CD4-positive, alpha-beta T cell treated with Interleukin-15 for 4 hours (primary cell): ENCODE data around the gene ROBO3.

ENCODE experiments used
- DNase-seq: peaks from one replicate; pipeline ENCODE4 v3.0.0-alpha.2; 2020; ENCODE audit warnings: low spot score

The ROBO3 gene

GRCh38 chr11:124891373-124891861, 26.2 kb downstream of the ROBO3 start:
- DNase-seq, result no peak

- no peak for DNase-seq
These were observed 26.9 kb downstream of the ROBO3 start for GRCh38 chr11:124892146-124892545.

DNA sequence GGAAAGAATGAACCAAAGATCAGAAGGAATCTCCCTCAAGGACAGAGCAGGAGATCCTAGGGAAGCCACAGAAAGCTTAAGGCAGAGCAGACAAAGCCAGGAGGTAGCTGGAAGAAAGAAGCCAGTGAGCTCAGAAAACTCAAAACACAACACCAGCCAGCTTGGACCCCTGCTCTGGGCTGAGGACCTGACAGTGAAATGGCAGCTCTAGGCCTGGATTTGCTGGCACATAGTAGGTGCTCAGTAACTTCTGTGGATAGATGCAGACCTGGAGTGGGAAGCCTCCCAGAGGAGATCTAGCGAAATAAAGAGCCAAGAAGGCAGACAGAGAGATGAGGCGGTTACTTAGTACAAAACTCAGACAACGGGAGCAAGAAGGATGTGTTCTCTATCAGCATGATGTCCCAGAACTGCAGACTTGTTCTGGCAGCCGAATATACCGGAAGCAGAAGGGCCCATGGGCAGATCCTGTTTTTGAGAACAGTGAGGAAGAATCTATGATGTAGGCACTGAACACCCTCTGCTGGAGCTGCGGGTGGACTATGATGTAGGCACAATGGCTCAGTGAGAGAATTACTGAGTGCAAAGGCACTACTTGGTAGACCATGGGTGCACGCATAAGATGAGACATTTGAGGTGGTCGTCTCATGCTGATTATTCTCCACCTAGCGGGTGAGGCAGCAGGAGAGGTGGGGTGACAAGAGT, 27.7 kb downstream of the ROBO3 start:
- no peak for DNase-seq

- no peak for DNase-seq
These were observed 28.7 kb downstream of the ROBO3 start for GRCh38 chr11:124893781-124894401.

DNA sequence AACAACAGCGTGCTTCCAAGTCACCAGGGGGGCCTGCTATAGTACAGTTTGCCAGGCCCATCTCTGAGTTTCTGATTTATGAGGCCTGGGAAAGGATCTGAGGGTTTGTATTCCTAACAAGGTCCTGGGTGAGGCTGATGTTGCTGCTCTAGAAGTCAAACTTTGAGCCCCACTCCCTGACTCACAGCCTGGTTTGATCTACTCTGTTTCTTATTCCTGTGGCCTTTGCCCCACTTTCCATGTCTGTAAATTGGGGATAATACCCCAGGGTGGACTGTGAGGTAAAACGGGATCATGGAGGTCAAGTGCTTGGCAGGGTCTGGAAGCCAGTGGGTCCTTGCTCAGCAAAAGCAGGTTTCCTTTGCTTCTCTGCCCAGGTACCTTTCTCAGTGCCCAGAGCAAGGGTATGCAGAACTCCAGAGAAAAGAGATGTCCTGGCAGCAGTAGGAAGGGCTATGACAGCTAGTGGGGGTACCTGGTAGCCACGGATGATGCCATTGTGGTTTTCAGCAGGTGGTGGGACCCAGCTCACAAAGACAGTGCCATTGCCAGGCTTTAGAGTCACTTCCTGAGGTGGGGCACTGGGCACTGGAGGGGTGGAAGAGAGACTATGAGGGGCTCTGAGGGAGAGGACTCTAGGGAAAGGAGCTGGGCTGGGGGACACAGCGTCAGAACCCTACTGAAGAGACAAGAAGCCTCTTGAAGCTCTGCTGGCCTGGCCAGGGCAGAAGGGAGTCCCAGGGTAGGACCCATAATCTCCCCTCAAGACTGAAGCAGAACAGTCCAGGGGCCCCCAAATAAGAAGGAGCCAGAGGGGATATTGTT, 29.6 kb downstream of the ROBO3 start:
- no peak for DNase-seq

DNA sequence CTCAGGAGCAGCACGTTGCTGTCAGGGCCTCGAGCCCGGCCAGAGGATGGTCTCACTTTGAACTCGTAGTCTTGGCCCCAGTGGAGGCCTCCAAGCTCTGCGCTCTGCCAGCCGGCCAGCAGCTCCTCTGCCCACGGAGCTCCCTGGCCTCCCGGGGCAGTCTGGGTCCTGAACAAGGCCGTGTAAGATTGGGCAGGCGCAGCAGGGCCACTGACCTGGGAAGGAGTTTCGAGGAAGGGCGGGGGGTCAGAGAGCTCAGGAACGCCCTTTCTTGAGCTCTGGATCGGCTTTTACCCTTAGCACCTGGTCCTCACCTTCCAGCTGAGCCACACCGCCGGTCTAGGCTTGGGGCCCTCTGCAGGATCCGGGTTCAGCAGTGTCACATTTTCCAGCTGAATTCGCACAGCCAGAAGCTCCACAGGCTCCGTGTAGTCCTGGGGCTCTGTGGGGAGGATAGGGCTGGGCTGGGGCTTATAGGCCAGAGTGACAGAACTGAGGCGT, 30.3 kb downstream of the ROBO3 start:
- no peak for DNase-seq

GRCh38 chr11:124896071-124896750, 31.0 kb downstream of the ROBO3 start:
- no peak for DNase-seq

GRCh38 chr11:124896821-124897391, 31.7 kb downstream of the ROBO3 start:
- DNase-seq, result no peak

DNA sequence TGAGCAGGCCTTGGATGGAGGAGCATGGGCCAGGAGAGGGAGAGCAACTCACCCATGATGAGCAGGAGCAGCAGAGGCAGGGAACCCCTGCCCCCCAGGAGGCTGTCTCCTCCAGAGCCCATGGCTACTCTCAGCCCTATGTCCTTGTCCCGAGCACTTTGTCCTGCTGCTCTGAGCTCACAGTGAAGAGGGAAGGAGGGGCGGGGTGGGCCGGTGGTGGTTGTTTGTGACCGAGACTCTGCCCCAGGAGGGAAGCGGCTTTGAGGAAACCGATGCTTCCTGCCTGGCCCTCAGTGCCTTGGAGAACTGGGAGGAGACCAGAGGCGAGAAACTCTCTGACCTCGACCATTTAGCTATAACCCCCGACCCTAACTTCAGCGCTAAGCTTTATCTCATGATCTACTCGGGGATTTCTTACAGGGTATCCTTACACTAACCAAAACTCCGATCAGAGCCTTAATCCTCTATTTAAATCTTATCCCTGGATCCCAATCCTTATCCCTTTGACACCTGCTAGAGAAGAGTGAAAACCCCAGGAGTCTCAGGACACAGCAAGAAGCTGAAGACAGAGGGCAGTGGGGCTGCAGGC, 32.5 kb downstream of the ROBO3 start, which contains the start of gene ROBO4:
Gene ROBO4, minus strand, starts transcription at position 192 of the 589 bp plus-strand sequence. Its CDS starts 70 bp downstream, at position 122.
- DNase-seq, result no peak

GRCh38 chr11:124898263-124898680, 33.0 kb downstream of the ROBO3 start:
- no peak for DNase-seq

- DNase-seq, result no peak
These were observed 33.5 kb downstream of the ROBO3 start for GRCh38 chr11:124898711-124899110.

DNA sequence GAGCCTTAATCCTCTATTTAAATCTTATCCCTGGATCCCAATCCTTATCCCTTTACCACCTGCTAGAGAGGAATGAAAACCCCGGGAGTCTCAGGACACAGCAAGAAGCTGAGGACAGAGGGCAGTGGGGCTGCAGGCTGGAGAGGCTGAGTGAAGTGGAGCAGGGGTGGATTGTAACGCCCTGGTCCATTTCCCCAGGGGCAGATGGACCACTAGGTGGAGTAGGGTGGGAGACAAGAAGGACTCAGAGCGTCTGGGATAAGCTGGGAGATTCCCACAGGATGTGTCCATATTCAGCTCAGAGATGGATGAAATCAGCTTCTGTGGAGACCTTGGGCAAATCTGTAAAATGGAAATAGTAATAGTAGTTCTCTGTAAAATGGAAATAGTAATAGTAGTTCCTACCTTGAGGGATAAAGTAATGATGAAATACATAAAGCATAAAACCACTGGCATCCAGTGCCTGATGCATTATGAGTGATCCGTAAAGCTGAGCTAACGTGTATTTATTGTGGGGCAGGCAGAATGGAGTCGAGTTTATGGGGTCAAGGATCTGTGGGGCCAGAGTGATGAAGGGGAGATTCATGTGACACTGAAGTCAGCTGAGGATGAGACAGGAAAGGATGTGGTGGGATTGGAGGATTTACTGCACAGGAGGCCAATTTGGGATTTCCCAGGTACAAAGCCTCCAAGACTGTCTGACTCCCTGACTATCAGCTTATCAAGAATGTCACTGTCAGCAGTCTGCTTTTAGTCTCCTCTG, 34.3 kb downstream of the ROBO3 start:
- no peak for DNase-seq

DNA sequence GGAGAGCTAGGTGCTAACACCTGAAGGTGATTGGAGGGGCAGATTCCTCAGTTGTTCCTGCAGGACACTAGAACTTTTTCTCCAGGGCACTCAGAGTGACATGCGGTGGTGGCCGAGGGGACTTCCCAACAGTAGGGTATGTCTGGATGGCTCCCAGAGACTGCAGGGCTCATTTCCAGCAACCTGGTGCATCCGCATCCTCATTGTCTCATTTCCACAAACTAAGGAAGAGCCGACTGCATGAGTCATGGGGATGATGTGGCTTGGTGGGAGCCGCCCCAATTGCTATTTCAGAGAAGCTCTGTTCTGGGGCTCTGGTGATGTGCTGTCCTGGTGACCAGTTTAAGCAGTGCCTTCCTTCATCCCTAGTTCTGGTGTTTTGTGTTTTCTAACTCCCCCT, 35.2 kb downstream of the ROBO3 start:
- DNase-seq, result no peak

DNA sequence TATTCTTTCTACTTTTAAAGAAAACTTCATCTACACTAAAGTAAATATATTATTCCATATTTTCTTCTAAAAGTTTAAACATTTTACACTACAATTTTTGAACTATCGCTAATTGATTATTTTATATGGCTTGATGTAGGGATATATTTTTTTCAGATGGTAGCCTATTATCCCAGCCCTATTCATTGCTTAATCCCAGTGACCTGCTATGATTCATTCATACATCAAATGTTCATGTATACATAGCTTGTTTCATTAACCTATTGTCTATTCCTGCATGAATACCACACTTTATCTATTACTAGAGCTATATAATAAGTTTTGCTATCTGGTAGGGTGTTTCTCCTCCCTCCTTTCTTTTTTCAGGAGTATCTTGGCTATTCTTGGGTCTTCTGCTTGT, 37.4 kb downstream of the ROBO3 start:
- DNase-seq, result no peak

- no peak for DNase-seq
These were observed 50.5 kb downstream of the ROBO3 start for GRCh38 chr11:124915541-124916369.

DNA sequence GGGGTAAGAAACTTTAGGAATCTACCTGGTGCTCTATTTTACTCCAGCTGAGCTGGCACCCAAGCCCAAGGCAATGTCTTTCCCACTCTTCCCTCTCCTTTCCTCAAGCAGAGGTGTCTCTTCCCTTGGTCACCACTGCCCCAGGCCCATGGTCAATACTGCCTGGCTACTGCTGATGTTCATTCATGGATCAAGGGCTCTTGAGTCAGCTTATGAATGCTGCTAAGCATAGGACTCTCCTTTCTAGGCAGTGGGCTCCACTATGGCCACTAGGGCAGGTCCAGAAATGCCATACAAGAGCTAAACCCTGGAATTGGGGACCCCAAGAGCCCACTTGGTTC, 51.1 kb downstream of the ROBO3 start:
- DNase-seq, result no peak

GRCh38 chr11:124917115-124917637, 51.9 kb downstream of the ROBO3 start:
- DNase-seq, result no peak

DNA sequence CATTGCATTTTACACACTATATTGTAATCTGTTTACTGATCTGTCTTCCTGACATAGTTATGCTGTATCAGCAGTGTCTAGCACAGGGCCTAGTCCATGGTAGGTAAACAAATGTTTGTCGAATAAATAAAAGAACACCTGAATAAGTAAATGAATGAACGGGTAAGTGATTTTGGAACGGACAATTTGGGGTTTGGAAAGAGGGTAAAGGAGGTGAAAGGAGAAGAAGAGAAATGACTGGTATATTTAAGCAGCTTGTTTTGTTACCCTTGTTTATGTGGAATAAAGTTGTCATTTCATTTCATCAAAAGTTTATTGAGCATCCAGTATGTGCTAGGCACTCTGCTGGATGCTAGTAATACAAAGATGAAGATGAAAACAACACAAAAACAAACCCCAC, 53.7 kb downstream of the ROBO3 start, which contains the start of gene HEPN1:
Gene HEPN1, plus strand, starts transcription at position 301 of the 400 bp plus-strand sequence.
- no peak for DNase-seq

GRCh38 chr11:124919898-124920297, 54.7 kb downstream of the ROBO3 start:
- no peak for DNase-seq
